HG02798 (cell line): Measurements from ENCODE around the gene CCDC102B.
"Not testable (repeated sequence)": the region's sequence is repeated elsewhere in the genome, so short reads cannot be mapped to it uniquely, and the experiment has no call there.

Source experiments
- ATAC-seq: cut with Tn5 transposase; IDR thresholded peaks from one replicate; pipeline ENCODE4 v1.9.1; 2021; ENCODE audit warnings: mild to moderate bottlenecking; ENCODE audit not compliant: unreplicated experiment, poor library complexity

CCDC102B gene

GRCh38 chr18:68887410-68887809 lies 89.5 kb downstream of the CCDC102B start:
- ATAC-seq: no peak

GRCh38 chr18:68893354-68893753 lies 95.5 kb downstream of the CCDC102B start:
- ATAC-seq: peak; percentile 60

- ATAC-seq: no peak
Measured at GRCh38 chr18:68897286-68897685, 99.4 kb downstream of the CCDC102B start.

- no peak for ATAC-seq
Measured at GRCh38 chr18:68909579-68909978, 111.7 kb downstream of the CCDC102B start.

- no peak for ATAC-seq
Measured at GRCh38 chr18:68915061-68915460, 117.2 kb downstream of the CCDC102B start.

GRCh38 chr18:68916734-68917133 lies 118.9 kb downstream of the CCDC102B start:
- no peak for ATAC-seq

GRCh38 chr18:68918216-68918615 lies 120.3 kb downstream of the CCDC102B start:
- ATAC-seq: no peak

GRCh38 chr18:68919900-68920299 lies 122.0 kb downstream of the CCDC102B start:
- no peak for ATAC-seq

GRCh38 chr18:68922392-68922791 lies 124.5 kb downstream of the CCDC102B start:
- no peak for ATAC-seq

- ATAC-seq: peak; percentile 86
Measured at GRCh38 chr18:68925268-68925667, 127.4 kb downstream of the CCDC102B start.

- ATAC-seq: no peak
Measured at GRCh38 chr18:68928762-68929675, 131.1 kb downstream of the CCDC102B start.

- ATAC-seq: no peak
Measured at GRCh38 chr18:68935686-68936085, 137.8 kb downstream of the CCDC102B start.

- ATAC-seq: peak; percentile 74
Measured at GRCh38 chr18:68937029-68937599, 139.2 kb downstream of the CCDC102B start.

GRCh38 chr18:68940039-68940438 lies 142.2 kb downstream of the CCDC102B start:
- no peak for ATAC-seq

- no peak for ATAC-seq
Measured at GRCh38 chr18:68940754-68941153, 142.9 kb downstream of the CCDC102B start.

GRCh38 chr18:68942230-68942629 lies 144.3 kb downstream of the CCDC102B start:
- no peak for ATAC-seq

GRCh38 chr18:68943861-68944260 lies 146.0 kb downstream of the CCDC102B start:
- ATAC-seq: not testable (repeated sequence)

GRCh38 chr18:68944330-68944729 lies 146.4 kb downstream of the CCDC102B start:
- ATAC-seq: no peak

GRCh38 chr18:68944826-68945225 lies 146.9 kb downstream of the CCDC102B start:
- ATAC-seq: no peak

GRCh38 chr18:68948622-68949021 lies 150.7 kb downstream of the CCDC102B start:
- ATAC-seq: no peak

GRCh38 chr18:68954738-68955137 lies 156.9 kb downstream of the CCDC102B start:
- ATAC-seq: no peak

- ATAC-seq: no peak
Measured at GRCh38 chr18:68956650-68957049, 158.8 kb downstream of the CCDC102B start.
